IMR-90 (cell line): ENCODE measurements around the gene RTCB. TPM values are rescaled to one million over a fixed set of nuclear protein-coding genes. Genes with fewer than 3 reads are reported as not detected.

Experiments
- ATAC-seq: fragments of 200-7000 bp; cut with Tn5 transposase; 2 replicates; pipeline ENCODE4 v1.9.1; 2020; ENCODE audit warnings: low read depth, mild to moderate bottlenecking, moderate library complexity
- BruUV-seq: library from RNA; stranded (reverse); fragments of 400-500 nt; replicated peaks from 2 replicates; lab custom pipeline; 2021; lab: Mats Ljungman, UMichigan
- CTCF ChIA-PET: fragments of 300-600 bp; formaldehyde crosslinking; extraction: SDS; loops from one replicate; lab custom pipeline; 2021; ENCODE audit warnings: antibody characterized with exemption; lab: Yijun Ruan, JAX
- POLR2A ChIA-PET: fragments of 300-600 bp; sonication (Branson Sonifier 250); formaldehyde crosslinking; loops from one replicate; lab custom pipeline; 2022; ENCODE audit warnings: antibody characterized with exemption; ENCODE audit not compliant: unreplicated experiment; lab: Charles Lee
- DNase-seq: peaks from one replicate; pipeline ENCODE4 v3.0.0; 2013
- H2AFZ ChIP-seq: replicated peaks from 2 replicates; pipeline ENCODE3; 2013; ENCODE audit warnings: low read length, mild to moderate bottlenecking; ENCODE audit not compliant: poor library complexity
- H2AK5ac ChIP-seq: 2 replicates; pipeline ENCODE4 v1.6.1; 2013; ENCODE audit warnings: low read depth, low read length, inconsistent platforms
- H2AK9ac ChIP-seq: replicated peaks from 2 replicates; pipeline ENCODE3; 2013; ENCODE audit warnings: mild to moderate bottlenecking, low read depth, low read length, moderate library complexity; ENCODE audit not compliant: poor library complexity
- H2BK120ac ChIP-seq: 2 replicates; pipeline ENCODE4 v1.6.1; 2013; ENCODE audit warnings: low read depth, low read length, inconsistent platforms
- H2BK15ac ChIP-seq: 3 replicates; pipeline ENCODE4 v1.6.1; 2013; ENCODE audit warnings: low read depth, low read length, inconsistent platforms
- H2BK20ac ChIP-seq: 2 replicates; pipeline ENCODE4 v1.6.1; 2013; ENCODE audit warnings: low read depth, mild to moderate bottlenecking, inconsistent platforms, low read length, moderate library complexity
- H2BK5ac ChIP-seq: 2 replicates; pipeline ENCODE4 v1.6.1; 2013; ENCODE audit warnings: mild to moderate bottlenecking, low read depth, low read length, inconsistent platforms; ENCODE audit not compliant: poor library complexity, severe bottlenecking
- H3K14ac ChIP-seq: replicated peaks from 2 replicates; pipeline ENCODE4 v1.6.1; 2013; ENCODE audit warnings: low read depth, low read length, inconsistent platforms
- H3K18ac ChIP-seq: 2 replicates; pipeline ENCODE4 v1.6.1; 2013; ENCODE audit warnings: low read depth, low read length, control low read depth
- H3K23ac ChIP-seq: 2 replicates; pipeline ENCODE4 v1.6.1; 2013; ENCODE audit warnings: low read depth, low read length, inconsistent platforms
- H3K27ac ChIP-seq: 2 replicates; pipeline ENCODE4 v1.5.1; 2013; ENCODE audit warnings: mild to moderate bottlenecking, control low read depth, low read length; ENCODE audit not compliant: insufficient read depth
- H3K27me3 ChIP-seq: 2 replicates; pipeline ENCODE4 v1.6.1; 2013; ENCODE audit warnings: low read length; ENCODE audit not compliant: control insufficient read depth, insufficient read depth
- H3K36me3 ChIP-seq: 2 replicates; pipeline ENCODE4 v1.6.1; 2013; ENCODE audit warnings: low read length, mixed read lengths; ENCODE audit not compliant: control insufficient read depth, insufficient read depth
- H3K4ac ChIP-seq: 2 replicates; pipeline ENCODE4 v1.6.1; 2013; ENCODE audit warnings: low read depth, low read length, inconsistent platforms
- H3K4me1 ChIP-seq: 2 replicates; pipeline ENCODE4 v1.6.1; 2013; ENCODE audit warnings: low read length, mixed read lengths; ENCODE audit not compliant: control insufficient read depth, insufficient read depth
- H3K4me2 ChIP-seq: 2 replicates; pipeline ENCODE4 v1.6.1; 2013; ENCODE audit warnings: low read depth, mild to moderate bottlenecking, control low read depth, low read length, moderate library complexity
- H3K4me3 ChIP-seq: 2 replicates; pipeline ENCODE4 v1.5.1; 2013; ENCODE audit warnings: low read depth, mild to moderate bottlenecking, control low read depth, low read length, moderate library complexity; ENCODE audit not compliant: insufficient read depth
- H3K56ac ChIP-seq: 2 replicates; pipeline ENCODE4 v1.6.1; 2013; ENCODE audit warnings: low read length, inconsistent platforms; ENCODE audit not compliant: insufficient read depth; ENCODE audit errors: extremely low read depth
- H3K79me1 ChIP-seq, 2 experiments: 2 replicates each; pipeline ENCODE4 v1.6.1; 2013; ENCODE audit warnings: low read length in 2 of 2, inconsistent platforms in 1 of 2, low read depth in 1 of 2
- H3K9ac ChIP-seq: 2 replicates; pipeline ENCODE4 v1.6.1; 2013; ENCODE audit warnings: low read depth, low read length, control low read depth
- H3K9me1 ChIP-seq: 2 replicates; pipeline ENCODE4 v1.6.1; 2013; ENCODE audit warnings: low read length, inconsistent platforms; ENCODE audit not compliant: insufficient read depth
- H3K9me3 ChIP-seq: 2 replicates; pipeline ENCODE4 v1.6.1; 2013; ENCODE audit warnings: low read length; ENCODE audit not compliant: control insufficient read depth, insufficient read depth
- H4K20me1 ChIP-seq: 2 replicates; pipeline ENCODE4 v1.6.1; 2013; ENCODE audit warnings: low read length, inconsistent platforms; ENCODE audit not compliant: insufficient read depth
- H4K5ac ChIP-seq: 2 replicates; pipeline ENCODE4 v1.6.1; 2013; ENCODE audit warnings: mild to moderate bottlenecking, low read depth, low read length, control low read depth
- H4K8ac ChIP-seq, 2 experiments: 2 replicates each; pipeline ENCODE4 v1.6.1; 2013; ENCODE audit warnings: low read depth in 2 of 2, low read length in 2 of 2, control low read depth in 1 of 2, inconsistent platforms in 1 of 2
- H4K91ac ChIP-seq: 2 replicates; pipeline ENCODE4 v1.6.1; 2013; ENCODE audit warnings: low read depth, low read length, inconsistent platforms; ENCODE audit not compliant: insufficient read depth
- BHLHE40 ChIP-seq: fragments of 150-350 bp; IDR thresholded peaks from 2 replicates; pipeline ENCODE4 v1.6.1; 2016; ENCODE audit warnings: mild to moderate bottlenecking, low read depth, low read length
- CEBPB ChIP-seq: IDR thresholded peaks from 2 replicates; pipeline ENCODE4 v1.6.1; 2012; ENCODE audit warnings: low read depth, low read length, improper control_type of control experiment
- CHD1 ChIP-seq: IDR thresholded peaks from 2 replicates; pipeline ENCODE4 v1.6.1; 2012; ENCODE audit warnings: low read depth, low read length, improper control_type of control experiment
- CTCF ChIP-seq: conservative IDR thresholded peaks from 2 replicates; pipeline ENCODE4 v1.5.1; 2012; ENCODE audit warnings: mild to moderate bottlenecking, low read depth, low read length, improper control_type of control experiment
- ELK1 ChIP-seq: fragments of 150-350 bp; IDR thresholded peaks from 2 replicates; pipeline ENCODE4 v1.6.1; 2016; ENCODE audit warnings: low read depth, mild to moderate bottlenecking, low read length, moderate library complexity, borderline replicate concordance
- FOS ChIP-seq: fragments of 150-350 bp; IDR thresholded peaks from 2 replicates; pipeline ENCODE4 v1.6.1; 2016; ENCODE audit warnings: low read depth, low read length
- MAFK ChIP-seq: IDR thresholded peaks from 2 replicates; pipeline ENCODE4 v1.6.1; 2012; ENCODE audit warnings: low read depth, low read length, improper control_type of control experiment
- MAZ ChIP-seq: IDR thresholded peaks from 2 replicates; pipeline ENCODE4 v1.6.1; 2012; ENCODE audit warnings: low read depth, mild to moderate bottlenecking, low read length, improper control_type of control experiment, moderate library complexity, borderline replicate concordance
- MXI1 ChIP-seq: IDR thresholded peaks from 2 replicates; pipeline ENCODE4 v1.6.1; 2012; ENCODE audit warnings: low read depth, mild to moderate bottlenecking, low read length, moderate library complexity, borderline replicate concordance
- NFE2L2 ChIP-seq: fragments of 150-350 bp; IDR thresholded peaks from 2 replicates; pipeline ENCODE4 v1.6.1; 2016; ENCODE audit warnings: low read depth, mild to moderate bottlenecking, low read length
- POLR2A ChIP-seq: IDR thresholded peaks from 2 replicates; pipeline ENCODE4 v1.6.1; 2012; ENCODE audit warnings: mild to moderate bottlenecking, low read depth, low read length
- RAD21 ChIP-seq: IDR thresholded peaks from 2 replicates; pipeline ENCODE4 v1.6.1; 2012; ENCODE audit warnings: low read length, improper control_type of control experiment
- RCOR1 ChIP-seq: IDR thresholded peaks from 2 replicates; pipeline ENCODE4 v1.6.1; 2012; ENCODE audit warnings: mild to moderate bottlenecking, low read length, improper control_type of control experiment; ENCODE audit not compliant: insufficient replicate concordance
- RFX5 ChIP-seq: IDR thresholded peaks from 2 replicates; pipeline ENCODE4 v1.8.0; 2012; ENCODE audit warnings: low read depth, mild to moderate bottlenecking, low read length, moderate library complexity
- SMC3 ChIP-seq: fragments of 150-350 bp; IDR thresholded peaks from 2 replicates; pipeline ENCODE4 v1.6.1; 2016; ENCODE audit warnings: low read depth, mild to moderate bottlenecking, antibody characterized with exemption, low read length, moderate library complexity
- USF2 ChIP-seq: fragments of 150-350 bp; IDR thresholded peaks from 2 replicates; pipeline ENCODE4 v1.6.1; 2017; ENCODE audit warnings: mild to moderate bottlenecking, antibody characterized with exemption, low read length, low read depth
- WGBS, 2 experiments: methylation state at CpG; one replicate each; pipeline versions ENCODE4 v1.1.5 to v1.1.7; 2013; ENCODE audit warnings: missing lambda C conversion rate in 2 of 2; ENCODE audit not compliant: insufficient read length in 1 of 2; ENCODE audit errors: extremely low coverage in 2 of 2; 5-methylcytosine and 5-hydroxymethylcytosine counted together
- dilution Hi-C: fragments of 300-500 bp; cut with HindIII; formaldehyde crosslinking; loops from one replicate; pipeline ENCODE4 v1.14.3; 2018; ENCODE audit warnings: low sequenced_read_pairs; ENCODE audit not compliant: unreplicated experiment
- in situ Hi-C: fragments of 300-500 bp; cut with MboI; formaldehyde crosslinking; loops from 3 replicates; pipeline ENCODE4 v1.14.3; 2019; ENCODE audit warnings: low sequenced_read_pairs, inconsistent platforms, mixed read lengths
- intact Hi-C: fragments of 100-400 bp; cut with micrococcal nuclease; formaldehyde crosslinking; loops from 2 replicates; pipeline ENCODE4 v1.10.0; 2022
- polyA plus RNA-seq, 3 experiments: library from polyadenylated mRNA; depleted of rRNA; stranded (reverse); fragments of >200 nt; gene quantifications; 2 replicates each; pipeline ENCODE4 v1.2.3, GENCODE V29; 2012; ENCODE audit warnings: low replicate concordance in 1 of 3
- total RNA-seq: library from RNA; depleted of rRNA; stranded (reverse); fragments of >200 nt; gene quantifications from 2 replicates; pipeline ENCODE4 v1.2.3, GENCODE V29; 2012

The RTCB gene
- total and polyA plus RNA-seq, 2 of the 4 experiments (the other 2 are of a cell fraction) = 115 to 213 TPM

GRCh38 chr22:32378707-32379272 is 33.3 kb downstream of the RTCB start:
- in situ Hi-C loops = no loop called here

More at GRCh38 chr22:32378707-32379272, 33.3 kb downstream of the RTCB start:
- WGBS, 2 experiments = 100% methylated on average over 1 of the region's 4 CpGs; no CpG with 5 or more reads in 1 of the 2 experiments
- Histone ChIP-seq H2BK20ac (no peak overlapping the region), H3K4me3 (no peak overlapping the region), H2BK120ac (no peak overlapping the region), H3K18ac (no peak overlapping the region), H3K56ac (no peak overlapping the region), H3K27me3 (no peaks in the 10 kb centered on the region), H3K4ac (no peak overlapping the region), H3K14ac (no peak overlapping the region), H2BK15ac (no peak overlapping the region), H3K9ac (no peak overlapping the region), H3K9me3 (no peaks in the 10 kb centered on the region), H4K91ac (no peak overlapping the region), H3K36me3 (no peaks in the 10 kb centered on the region), H3K4me1 (no peaks in the 10 kb centered on the region), H3K27ac (no peak overlapping the region), H2AK5ac (no peak overlapping the region), H2BK5ac (no peak overlapping the region), H3K4me2 (no peak overlapping the region), H4K20me1 (no peaks in the 10 kb centered on the region; the same call in 1 of the 2 replicates), H2AK9ac (no peak overlapping the region), H4K8ac (no peak overlapping the region), H3K79me1 (no peaks in the 10 kb centered on the region), H2AFZ (no peak overlapping the region), H3K23ac (no peak overlapping the region), H4K5ac (no peak overlapping the region), H3K9me1 (0 out of 2 replicates have a peak, but pooled peaks cover 4% of the 10 kb centered on the region)
- DNase-seq (peak; percentile 18), ATAC-seq (peak; percentile 60; the same call in 1 of the 2 replicates)
- dilution Hi-C loops = no loop called here
- TF ChIP-seq ELK1 (no peak), POLR2A (no peak), FOS (no peak), USF2 (no peak), MXI1 (no peak), RCOR1 (no peak), MAZ (no peak), BHLHE40 (no peak), MAFK (no peak), CEBPB (no peak), RFX5 (no peak), SMC3 (no peak), NFE2L2 (no peak), CTCF (peak; percentile 57), RAD21 (peak; percentile 31), CHD1 (no peak)
- no TSS peak for BruUV-seq
- intact Hi-C loops = no loop called here
- ChIA-PET POLR2A (no interaction called here), CTCF (no interaction called here)
